ENCODE data around the gene THADA.

The THADA gene

DNA sequence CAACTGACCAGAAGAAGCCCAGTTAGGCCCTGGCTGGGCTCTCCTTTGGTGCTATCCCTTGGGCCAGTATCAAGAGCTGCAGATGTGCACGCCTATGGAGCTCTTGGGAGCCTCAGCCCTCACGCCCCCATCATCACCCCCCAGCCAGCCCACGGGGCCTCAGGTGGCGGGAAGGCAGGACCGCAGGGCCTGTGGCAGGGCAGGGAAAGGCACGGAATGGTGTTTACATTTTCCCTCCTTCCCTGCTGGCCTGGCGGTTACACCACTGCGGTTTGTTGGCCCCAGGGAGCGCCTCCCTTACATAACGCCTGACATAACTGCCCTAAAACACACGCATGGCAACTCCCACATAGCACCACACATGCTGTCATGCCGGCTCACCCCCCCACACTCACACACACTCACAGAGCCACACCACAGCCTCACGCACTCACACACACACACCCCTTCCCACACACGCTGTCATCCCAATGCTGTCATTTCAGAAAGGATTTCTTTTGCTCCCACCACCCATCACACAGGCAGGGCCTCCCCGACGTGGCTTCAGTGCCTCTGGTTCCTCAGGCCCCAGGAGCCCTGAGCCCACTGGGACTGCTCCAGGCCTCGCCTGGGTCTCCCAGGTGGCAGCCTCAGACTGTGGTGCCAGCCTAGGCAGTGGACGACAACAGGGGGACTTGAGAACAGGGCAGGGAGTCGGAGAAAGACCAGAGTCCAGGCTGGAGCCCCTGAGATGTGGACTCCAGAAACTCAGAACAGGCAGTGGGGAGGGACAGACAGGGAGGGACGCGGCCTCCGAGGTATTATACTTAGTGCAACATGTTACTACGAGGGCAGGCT is 385.2 kb downstream of the THADA start (continued):
- TF ChIP-seq ZBTB17 (tag by site-specific recombination; IDR thresholded peaks at IDR 0.05) (peak; percentile 31; the same call in 1 of the 2 replicates), ZIC2 (tag by site-specific recombination; IDR thresholded peaks at IDR 0.05) (peak; percentile 98), RBAK (tag by site-specific recombination; IDR thresholded peaks at IDR 0.05) (no peak), ZNF560 (tag by site-specific recombination; IDR thresholded peaks at IDR 0.05; ENCODE audit: borderline replicate concordance) (no peak), ZNF830 (tag by site-specific recombination; IDR thresholded peaks at IDR 0.05; ENCODE audit: low read depth) (no peak), EGR2 (tag by site-specific recombination; IDR thresholded peaks at IDR 0.05; ENCODE audit: low read depth) (peak; percentile 99), ZFP37 (tag by site-specific recombination; IDR thresholded peaks at IDR 0.05) (no peak), SP7 (tag by site-specific recombination; IDR thresholded peaks at IDR 0.05) (peak; percentile 89), ZNF404 (tag by site-specific recombination; IDR thresholded peaks at IDR 0.05) (no peak), ZBTB48 (tag by site-specific recombination; IDR thresholded peaks at IDR 0.05) (peak; percentile 88), ZNF354C (tag by site-specific recombination; IDR thresholded peaks at IDR 0.05; ENCODE audit: borderline replicate concordance, low read depth) (no peak), ZNF350 (tag by site-specific recombination; IDR thresholded peaks at IDR 0.05) (no peak), HOXC10 (CRISPR knock-in tag; IDR thresholded peaks at IDR 0.05) (peak; percentile 65; the same call in 1 of the 2 replicates), BCL11A (tag by site-specific recombination; IDR thresholded peaks at IDR 0.05; ENCODE audit: low read depth) (no peak), KLF10 (tag by site-specific recombination; IDR thresholded peaks at IDR 0.05) (no peak), ZNF335 (tag by site-specific recombination; conservative IDR thresholded peaks at IDR 0.05) (peak; percentile 27; the same call in 1 of the 2 replicates), ZNF202 (tag by site-specific recombination; IDR thresholded peaks at IDR 0.05; ENCODE audit: borderline replicate concordance) (no peak), ZNF626 (tag by site-specific recombination; IDR thresholded peaks at IDR 0.05) (no peak), ZNF169 (tag by site-specific recombination; IDR thresholded peaks at IDR 0.05) (0 out of 2 replicates have a peak, but pooled peaks have one; percentile 47), ZNF558 (tag by site-specific recombination; IDR thresholded peaks at IDR 0.05) (no peak), YY1 (tag by site-specific recombination; IDR thresholded peaks at IDR 0.05) (peak; percentile 27; the same call in 1 of the 2 replicates), ZFHX2 (tag by site-specific recombination; conservative IDR thresholded peaks at IDR 0.05) (peak; percentile 100), ZNF146 (tag by site-specific recombination; IDR thresholded peaks at IDR 0.05) (no peak), GFI1B (tag by site-specific recombination; IDR thresholded peaks at IDR 0.05) (no peak), ZNF654 (tag by site-specific recombination; IDR thresholded peaks at IDR 0.05; ENCODE audit: low read depth) (no peak), ZNF132 (tag by site-specific recombination; IDR thresholded peaks at IDR 0.05; ENCODE audit: borderline replicate concordance) (no peak), ZFP69B (tag by site-specific recombination; IDR thresholded peaks at IDR 0.05) (no peak; the same call in 1 of the 2 replicates)
- TF ChIP-seq, protein P1, sequence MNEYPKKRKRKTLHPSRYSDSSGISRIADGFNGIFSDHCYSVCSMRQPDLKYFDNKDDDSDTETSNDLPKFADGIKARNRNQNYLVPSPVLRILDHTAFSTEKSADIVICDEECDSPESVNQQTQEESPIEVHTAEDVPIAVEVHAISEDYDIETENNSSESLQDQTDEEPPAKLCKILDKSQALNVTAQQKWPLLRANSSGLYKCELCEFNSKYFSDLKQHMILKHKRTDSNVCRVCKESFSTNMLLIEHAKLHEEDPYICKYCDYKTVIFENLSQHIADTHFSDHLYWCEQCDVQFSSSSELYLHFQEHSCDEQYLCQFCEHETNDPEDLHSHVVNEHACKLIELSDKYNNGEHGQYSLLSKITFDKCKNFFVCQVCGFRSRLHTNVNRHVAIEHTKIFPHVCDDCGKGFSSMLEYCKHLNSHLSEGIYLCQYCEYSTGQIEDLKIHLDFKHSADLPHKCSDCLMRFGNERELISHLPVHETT (tag by site-specific recombination; IDR thresholded peaks at IDR 0.05) = no peak
- TF ChIP-seq, protein P2, sequence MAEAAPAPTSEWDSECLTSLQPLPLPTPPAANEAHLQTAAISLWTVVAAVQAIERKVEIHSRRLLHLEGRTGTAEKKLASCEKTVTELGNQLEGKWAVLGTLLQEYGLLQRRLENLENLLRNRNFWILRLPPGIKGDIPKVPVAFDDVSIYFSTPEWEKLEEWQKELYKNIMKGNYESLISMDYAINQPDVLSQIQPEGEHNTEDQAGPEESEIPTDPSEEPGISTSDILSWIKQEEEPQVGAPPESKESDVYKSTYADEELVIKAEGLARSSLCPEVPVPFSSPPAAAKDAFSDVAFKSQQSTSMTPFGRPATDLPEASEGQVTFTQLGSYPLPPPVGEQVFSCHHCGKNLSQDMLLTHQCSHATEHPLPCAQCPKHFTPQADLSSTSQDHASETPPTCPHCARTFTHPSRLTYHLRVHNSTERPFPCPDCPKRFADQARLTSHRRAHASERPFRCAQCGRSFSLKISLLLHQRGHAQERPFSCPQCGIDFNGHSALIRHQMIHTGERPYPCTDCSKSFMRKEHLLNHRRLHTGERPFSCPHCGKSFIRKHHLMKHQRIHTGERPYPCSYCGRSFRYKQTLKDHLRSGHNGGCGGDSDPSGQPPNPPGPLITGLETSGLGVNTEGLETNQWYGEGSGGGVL (tag by site-specific recombination; IDR thresholded peaks at IDR 0.05) = peak; percentile 94
- TF ChIP-seq, protein P3, sequence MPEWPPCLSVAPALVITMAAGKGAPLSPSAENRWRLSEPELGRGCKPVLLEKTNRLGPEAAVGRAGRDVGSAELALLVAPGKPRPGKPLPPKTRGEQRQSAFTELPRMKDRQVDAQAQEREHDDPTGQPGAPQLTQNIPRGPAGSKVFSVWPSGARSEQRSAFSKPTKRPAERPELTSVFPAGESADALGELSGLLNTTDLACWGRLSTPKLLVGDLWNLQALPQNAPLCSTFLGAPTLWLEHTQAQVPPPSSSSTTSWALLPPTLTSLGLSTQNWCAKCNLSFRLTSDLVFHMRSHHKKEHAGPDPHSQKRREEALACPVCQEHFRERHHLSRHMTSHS (tag by site-specific recombination; IDR thresholded peaks at IDR 0.05) = peak; percentile 55; the same call in 1 of the 2 replicates
- TF ChIP-seq, protein P4, sequence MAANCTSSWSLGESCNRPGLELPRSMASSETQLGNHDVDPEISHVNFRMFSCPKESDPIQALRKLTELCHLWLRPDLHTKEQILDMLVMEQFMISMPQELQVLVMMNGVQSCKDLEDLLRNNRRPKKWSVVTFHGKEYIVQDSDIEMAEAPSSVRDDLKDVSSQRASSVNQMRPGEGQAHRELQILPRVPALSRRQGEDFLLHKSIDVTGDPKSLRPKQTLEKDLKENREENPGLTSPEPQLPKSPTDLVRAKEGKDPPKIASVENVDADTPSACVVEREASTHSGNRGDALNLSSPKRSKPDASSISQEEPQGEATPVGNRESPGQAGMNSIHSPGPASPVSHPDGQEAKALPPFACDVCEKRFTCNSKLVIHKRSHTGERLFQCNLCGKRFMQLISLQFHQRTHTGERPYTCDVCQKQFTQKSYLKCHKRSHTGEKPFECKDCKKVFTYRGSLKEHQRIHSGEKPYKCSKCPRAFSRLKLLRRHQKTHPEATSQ (tag by site-specific recombination; IDR thresholded peaks at IDR 0.05) = no peak
- TF ChIP-seq, protein P5, sequence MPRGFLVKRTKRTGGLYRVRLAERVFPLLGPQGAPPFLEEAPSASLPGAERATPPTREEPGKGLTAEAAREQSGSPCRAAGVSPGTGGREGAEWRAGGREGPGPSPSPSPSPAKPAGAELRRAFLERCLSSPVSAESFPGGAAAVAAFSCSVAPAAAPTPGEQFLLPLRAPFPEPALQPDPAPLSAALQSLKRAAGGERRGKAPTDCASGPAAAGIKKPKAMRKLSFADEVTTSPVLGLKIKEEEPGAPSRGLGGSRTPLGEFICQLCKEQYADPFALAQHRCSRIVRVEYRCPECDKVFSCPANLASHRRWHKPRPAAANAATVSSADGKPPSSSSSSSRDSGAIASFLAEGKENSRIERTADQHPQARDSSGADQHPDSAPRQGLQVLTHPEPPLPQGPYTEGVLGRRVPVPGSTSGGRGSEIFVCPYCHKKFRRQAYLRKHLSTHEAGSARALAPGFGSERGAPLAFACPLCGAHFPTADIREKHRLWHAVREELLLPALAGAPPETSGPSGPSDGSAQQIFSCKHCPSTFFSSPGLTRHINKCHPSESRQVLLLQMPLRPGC (tag by site-specific recombination; IDR thresholded peaks at IDR 0.05) = 0 out of 2 replicates have a peak, but pooled peaks have one; percentile 33
- TF ChIP-seq, protein P6, sequence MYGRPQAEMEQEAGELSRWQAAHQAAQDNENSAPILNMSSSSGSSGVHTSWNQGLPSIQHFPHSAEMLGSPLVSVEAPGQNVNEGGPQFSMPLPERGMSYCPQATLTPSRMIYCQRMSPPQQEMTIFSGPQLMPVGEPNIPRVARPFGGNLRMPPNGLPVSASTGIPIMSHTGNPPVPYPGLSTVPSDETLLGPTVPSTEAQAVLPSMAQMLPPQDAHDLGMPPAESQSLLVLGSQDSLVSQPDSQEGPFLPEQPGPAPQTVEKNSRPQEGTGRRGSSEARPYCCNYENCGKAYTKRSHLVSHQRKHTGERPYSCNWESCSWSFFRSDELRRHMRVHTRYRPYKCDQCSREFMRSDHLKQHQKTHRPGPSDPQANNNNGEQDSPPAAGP (tag by site-specific recombination; IDR thresholded peaks at IDR 0.05) = peak; percentile 100

All from HEK293 (cell line).